ENCODE measurements around the gene TNFRSF14.

GRCh38 chr1:2592672-2593071 is 36.5 kb downstream of the TNFRSF14 start:
- TF ChIP-seq CTCF (IDR thresholded peaks at IDR 0.05), result no peak
- TF ChIP-seq POLR2A (IDR thresholded peaks at IDR 0.05), result no peak
- no peak for TF ChIP-seq EP300 (IDR thresholded peaks at IDR 0.05)
